SIG-M5 (cell line): ENCODE results near the gene SLC6A5.

ENCODE experiments used
- DNase-seq: peaks from one replicate; lab custom pipeline; 2025; lab: John Stamatoyannopoulos, UW

The SLC6A5 gene

DNA sequence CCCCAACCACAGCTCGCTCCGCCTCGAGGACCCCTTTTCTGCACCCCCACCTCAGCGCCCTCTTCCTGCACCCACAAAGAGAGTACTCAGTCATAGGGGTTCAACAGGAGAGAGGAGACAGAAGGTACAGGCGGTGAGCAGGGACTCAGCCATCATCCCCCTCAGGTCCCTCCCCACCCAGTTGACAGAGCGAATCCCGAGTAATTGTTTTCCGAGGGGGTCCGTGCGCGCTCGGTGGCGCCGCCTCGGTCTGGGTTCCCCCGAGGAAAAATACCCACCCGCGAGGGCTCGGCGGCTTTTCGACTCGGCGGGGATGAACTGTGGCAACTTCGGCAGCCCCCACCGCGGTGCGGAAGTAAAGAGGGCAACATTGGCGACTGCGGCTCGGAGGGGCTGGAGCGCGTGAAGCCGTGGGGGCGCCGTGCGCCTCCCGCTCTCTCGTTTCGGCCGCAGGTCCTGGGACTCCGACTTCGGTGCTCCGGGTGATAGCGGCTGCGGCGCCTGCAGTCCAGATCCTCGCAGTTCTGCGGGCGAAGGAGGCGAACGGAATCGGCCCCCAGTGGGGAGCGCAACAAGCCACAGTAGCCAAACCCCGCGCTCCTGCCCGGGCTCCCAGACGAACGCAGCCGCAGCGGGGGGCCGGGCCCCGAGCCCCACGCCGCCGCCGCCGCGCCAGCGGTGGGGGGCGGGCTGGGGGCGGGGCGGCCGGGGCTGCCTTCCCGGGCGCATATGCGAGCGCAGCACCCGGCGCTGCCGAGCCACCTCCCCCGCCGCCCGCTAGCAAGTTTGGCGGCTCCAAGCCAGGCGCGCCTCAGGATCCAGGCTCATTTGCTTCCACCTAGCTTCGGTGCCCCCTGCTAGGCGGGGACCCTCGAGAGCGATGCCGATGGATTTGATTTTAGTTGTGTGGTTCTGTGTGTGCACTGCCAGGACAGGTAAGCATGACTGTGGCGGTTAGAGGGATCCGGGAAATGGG is 69.7 kb downstream of the SLC6A5 start, which contains the start of gene NELL1:
Gene NELL1, plus strand, starts transcription at position 743 of the 976 bp plus-strand sequence.
- no peak for DNase-seq

- no peak for DNase-seq
Observed at GRCh38 chr11:20669820-20670684, 70.6 kb downstream of the SLC6A5 start.

DNA sequence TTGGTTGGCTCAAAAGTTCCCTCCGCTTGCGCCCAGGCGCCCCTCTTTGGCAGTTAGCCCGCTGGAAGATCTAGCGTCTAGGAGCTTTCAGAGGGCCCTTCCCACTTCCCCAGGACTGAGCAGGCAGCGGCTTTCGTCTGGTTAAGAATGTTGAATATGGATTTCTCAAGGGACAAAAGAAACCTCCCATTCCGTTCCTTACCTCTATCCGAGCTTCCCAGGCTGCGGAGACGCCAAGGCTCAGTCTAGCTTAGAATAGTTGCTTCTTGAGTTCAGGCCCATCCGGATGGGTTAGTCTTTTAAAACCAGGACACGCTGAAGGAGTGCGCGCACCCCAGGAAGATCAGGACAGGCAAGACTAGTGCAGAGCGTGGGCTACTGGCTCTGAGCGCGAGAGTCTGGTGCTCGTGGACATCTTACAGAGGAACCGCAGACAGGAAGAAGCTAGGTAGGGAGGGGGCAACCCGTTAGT is 71.6 kb downstream of the SLC6A5 start:
- DNase-seq: no peak

DNA sequence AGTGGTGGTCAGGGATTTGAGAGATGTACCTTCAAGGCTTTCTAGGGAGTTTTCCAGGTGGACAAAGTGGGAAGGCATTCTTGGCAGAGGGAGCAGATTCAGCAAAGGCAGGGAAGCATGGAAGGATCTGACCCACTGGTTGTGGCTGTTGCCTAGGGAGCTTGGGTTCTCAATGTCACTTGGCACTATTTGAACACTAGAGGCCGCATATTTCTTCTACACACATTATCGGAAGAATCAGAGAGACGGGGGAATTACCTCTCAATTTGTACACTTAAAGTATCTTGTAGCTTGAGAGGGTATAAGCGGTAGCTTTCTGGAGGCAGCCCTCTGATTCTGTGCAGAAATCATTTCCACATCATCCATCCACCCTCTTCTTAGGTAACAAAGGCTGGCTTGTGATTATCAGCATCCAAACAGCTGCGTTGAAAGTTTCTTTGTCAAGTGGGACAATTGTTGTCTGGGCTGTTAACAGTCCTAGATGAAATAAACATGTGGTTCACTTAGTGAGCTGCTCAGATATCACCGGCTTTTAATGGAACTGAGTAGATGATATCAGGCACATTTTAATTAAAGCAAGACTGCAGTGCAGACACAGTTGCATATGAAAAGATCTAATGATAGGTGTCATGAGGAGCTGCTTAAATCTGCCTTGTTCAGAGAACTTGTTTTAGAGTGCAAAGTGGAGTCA is 72.6 kb downstream of the SLC6A5 start:
- no peak for DNase-seq

- no peak for DNase-seq
Observed at GRCh38 chr11:20672575-20672974, 73.2 kb downstream of the SLC6A5 start.

- no peak for DNase-seq
Observed at GRCh38 chr11:20676658-20677057, 77.2 kb downstream of the SLC6A5 start.

DNA sequence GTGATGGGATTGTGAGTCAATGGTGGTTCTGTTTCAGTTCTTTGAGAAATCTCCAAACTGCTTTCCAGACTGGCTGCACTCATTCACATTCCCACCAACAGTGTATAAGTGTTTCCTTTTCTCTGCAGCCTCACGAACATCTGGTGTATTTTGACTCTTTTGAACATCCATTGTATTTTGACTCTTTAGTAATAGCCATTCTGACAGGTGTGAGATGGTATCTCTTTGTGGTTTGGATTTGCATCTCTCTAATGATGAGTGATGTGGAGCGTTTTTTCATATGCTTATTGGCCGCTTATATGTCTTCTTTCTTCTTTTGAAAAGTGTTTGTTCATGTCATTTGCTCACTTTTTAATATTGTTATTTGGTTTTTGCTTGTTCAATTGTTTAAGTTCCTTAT is 89.4 kb downstream of the SLC6A5 start:
- no peak for DNase-seq

DNA sequence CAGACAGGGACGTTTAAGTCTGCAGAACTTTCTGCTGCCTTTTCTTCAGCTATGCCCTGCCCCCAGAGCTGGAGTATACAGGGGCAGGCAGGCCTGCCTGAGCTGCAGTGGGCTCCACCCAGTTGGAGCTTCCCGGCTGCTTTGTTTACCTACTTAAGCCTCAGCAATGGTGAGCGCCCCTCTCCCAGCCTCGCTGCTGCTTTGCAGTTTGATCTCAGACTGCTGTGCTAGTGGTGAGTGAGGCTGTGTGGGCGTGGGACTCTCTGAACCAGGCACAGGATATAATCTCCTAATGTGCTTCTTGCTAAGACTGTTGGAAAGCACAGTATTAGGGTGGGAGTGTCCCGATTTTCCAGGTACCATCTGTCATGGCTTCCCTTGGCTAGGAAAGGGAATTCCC is 108.5 kb downstream of the SLC6A5 start:
- DNase-seq: no peak
